Adrenal gland (tissue), 12 donors: Measurements from ENCODE around the gene PSMD12. TPM values are rescaled to one million over a fixed set of nuclear protein-coding genes. Genes with fewer than 3 reads are reported as not detected.

Experiments
- DNase-seq, 7 donors: peaks; one replicate each; pipeline ENCODE4 v3.0.0-alpha.2; 2019 to 2020
- H3K27ac ChIP-seq, 5 donors: fragments of 200-600 bp; sonication (generic) in 4 of 5; 1 replicate in 3 of 5; 2 replicates in 2 of 5; pipeline versions ENCODE4 v1.5.1 to v1.8.0; 2016 to 2020; ENCODE audit warnings: mild to moderate bottlenecking in 1 of 5
- H3K27me3 ChIP-seq: fragments of 200-600 bp; 2 replicates; pipeline ENCODE4 v1.8.0; 2021
- H3K36me3 ChIP-seq, 2 donors: fragments of 200-600 bp; replicated peaks in 1 of 2; 1 replicate in 1 of 2; 2 replicates in 1 of 2; pipeline versions ENCODE4 v1.5.1 to v1.8.0; 2018 to 2022
- H3K4me1 ChIP-seq, 2 donors: fragments of 200-600 bp; replicated peaks in 1 of 2; 1 replicate in 1 of 2; 2 replicates in 1 of 2; pipeline versions ENCODE4 v1.5.1 to v1.8.0; 2018 to 2021
- H3K4me3 ChIP-seq, 4 donors: fragments of 200-600 bp; sonication (generic) in 3 of 4; one replicate each; pipeline ENCODE4 v1.5.1; 2016 to 2018
- H3K9me3 ChIP-seq, 3 donors: fragments of 200-600 bp; sonication (generic) in 1 of 3; replicated peaks in 1 of 3; 1 replicate in 2 of 3; 2 replicates in 1 of 3; pipeline versions ENCODE4 v1.5.1 to v1.8.0; 2016 to 2021
- POLR2A ChIP-seq, 2 donors: fragments of 450-650 bp; IDR thresholded peaks; one replicate each; pipeline ENCODE4 v1.6.1; 2017; ENCODE audit warnings: antibody characterized with exemption in 2 of 2, mild to moderate bottlenecking in 2 of 2, moderate library complexity in 1 of 2
- WGBS, 4 donors: extraction: QIAGEN DNeasy Blood & Tissue Kit in 2 of 4; methylation state at CpG; one replicate each; pipeline versions ENCODE4 v1.1.5 to v1.1.7; 2013 to 2017; 5-methylcytosine and 5-hydroxymethylcytosine counted together
- intact Hi-C, 2 donors: fragments of 100-400 bp; cut with DNase I; formaldehyde crosslinking; loops; one replicate each; pipeline versions ENCODE4 v1.14.1 to v1.15.0; 2022 to 2023
- polyA plus RNA-seq, 3 donors: library from polyadenylated mRNA; stranded (reverse); fragments of 200-250 nt in 2 of 3; fragments of 350-450 nt in 1 of 3; fragmentation: Illumina TruSeq in 1 of 3; extraction: RNeasy Lipid Tissue Mini Kit (QIAGEN cat#74804) in 1 of 3; gene quantifications; one replicate each; pipeline ENCODE4 v1.2.3, GENCODE V29; 2013 to 2014
- total RNA-seq, 9 donors: library from RNA; depleted of rRNA in 4 of 9; stranded (reverse); fragments of >200 nt in 4 of 9; fragments of 120-200 nt in 1 of 9; fragmentation: NEBNext Ultra II Directional in 1 of 9; extraction: Animal tissue kit (Norgen Biotek cat#: 25700) in 1 of 9; gene quantifications; one replicate each; pipeline versions ENCODE4 v1.1.0 to v1.2.4, GENCODE V29; 2013 to 2023
- TF ChIP-seq, protein P1 (sequence below), 6 experiments: fragments of 450-650 bp in 4 of 6; fragments of 200-600 bp in 2 of 6; sonication (generic) in 1 of 6; IDR thresholded peaks; 1 replicate in 5 of 6; 2 replicates in 1 of 6; pipeline versions ENCODE4 v1.5.1 to v1.8.0; 2016 to 2021; ENCODE audit warnings: antibody characterized with exemption in 6 of 6, mild to moderate bottlenecking in 2 of 6, moderate library complexity in 1 of 6
- donor health status: healthy with polysubstance abuse.
- donor health status: Bipolar disorder and iron deficiency.
- donor health status: DM: yes; HTN: yes; CAD: no.
- donor health status: DM: no; HTN: no; CAD: no.
- donor health status: DM: no; HTN: no; CAD: no.
- donor health status: DM: yes; HTN: yes; CAD: no.

Gene PSMD12
- total and polyA plus RNA-seq, 12 donors: 19.7 to 163 (median 38.3) TPM

DNA sequence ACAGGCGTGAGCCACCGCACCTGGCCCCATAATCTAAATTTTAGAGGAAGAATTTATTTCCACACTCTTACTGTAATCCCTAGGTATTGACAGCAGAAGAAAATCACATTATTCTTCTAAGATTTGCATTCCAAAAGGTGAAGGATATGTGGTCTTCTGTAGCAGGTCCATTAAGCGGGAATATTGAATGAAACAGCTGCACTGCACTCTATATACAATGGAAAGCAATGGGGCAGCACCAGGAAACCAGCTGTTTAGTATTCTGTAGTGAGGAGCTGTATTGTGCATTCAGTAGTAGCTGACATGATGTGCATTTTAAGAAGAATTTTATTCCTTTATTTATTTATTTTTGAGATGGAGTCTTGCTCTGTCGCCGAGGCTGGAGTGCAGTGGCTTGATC, 49.6 kb downstream of the PSMD12 start:
- no peak for DNase-seq

DNA sequence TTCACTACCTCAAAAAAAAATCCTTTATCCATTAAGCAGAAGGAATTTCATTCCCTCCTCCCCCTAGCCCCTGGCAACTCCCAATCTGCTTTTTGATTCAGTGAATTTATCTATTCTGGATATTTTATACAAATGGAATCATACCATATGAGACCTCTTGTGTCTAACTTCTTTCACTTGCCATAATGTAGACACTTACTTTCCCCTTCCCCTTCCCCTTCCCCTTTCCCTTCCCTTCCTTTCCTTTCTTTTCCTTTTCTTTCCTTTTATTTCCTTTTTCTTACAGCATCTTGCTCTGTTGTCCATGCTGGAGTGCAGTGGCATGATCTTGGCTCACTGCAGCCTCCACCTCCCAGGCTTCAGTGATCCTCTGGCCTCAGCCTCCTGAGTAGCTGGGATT, 50.5 kb downstream of the PSMD12 start:
- Histone ChIP-seq H3K36me3 (no peaks in the 10 kb centered on the region), H3K4me1 (peaks cover 0 to 7% of the 10 kb centered on the region in 2 donors), H3K27ac (no peak overlapping the region), H3K9me3 (no peaks in the 10 kb centered on the region), H3K27me3 (no peaks in the 10 kb centered on the region), H3K4me3 (no peak overlapping the region)
- TF ChIP-seq, protein P1, sequence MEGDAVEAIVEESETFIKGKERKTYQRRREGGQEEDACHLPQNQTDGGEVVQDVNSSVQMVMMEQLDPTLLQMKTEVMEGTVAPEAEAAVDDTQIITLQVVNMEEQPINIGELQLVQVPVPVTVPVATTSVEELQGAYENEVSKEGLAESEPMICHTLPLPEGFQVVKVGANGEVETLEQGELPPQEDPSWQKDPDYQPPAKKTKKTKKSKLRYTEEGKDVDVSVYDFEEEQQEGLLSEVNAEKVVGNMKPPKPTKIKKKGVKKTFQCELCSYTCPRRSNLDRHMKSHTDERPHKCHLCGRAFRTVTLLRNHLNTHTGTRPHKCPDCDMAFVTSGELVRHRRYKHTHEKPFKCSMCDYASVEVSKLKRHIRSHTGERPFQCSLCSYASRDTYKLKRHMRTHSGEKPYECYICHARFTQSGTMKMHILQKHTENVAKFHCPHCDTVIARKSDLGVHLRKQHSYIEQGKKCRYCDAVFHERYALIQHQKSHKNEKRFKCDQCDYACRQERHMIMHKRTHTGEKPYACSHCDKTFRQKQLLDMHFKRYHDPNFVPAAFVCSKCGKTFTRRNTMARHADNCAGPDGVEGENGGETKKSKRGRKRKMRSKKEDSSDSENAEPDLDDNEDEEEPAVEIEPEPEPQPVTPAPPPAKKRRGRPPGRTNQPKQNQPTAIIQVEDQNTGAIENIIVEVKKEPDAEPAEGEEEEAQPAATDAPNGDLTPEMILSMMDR (IDR thresholded peaks at IDR 0.05): no peak
- no peak for TF ChIP-seq POLR2A (IDR thresholded peaks at IDR 0.05)
- DNase-seq: no peak
- intact Hi-C loops: no loop called here

More for the DNA sequence above, 49.6 kb downstream of the PSMD12 start:
- Histone ChIP-seq H3K4me3 (no peak overlapping the region), H3K27me3 (no peaks in the 10 kb centered on the region), H3K36me3 (no peaks in the 10 kb centered on the region), H3K9me3 (no peaks in the 10 kb centered on the region), H3K4me1 (peaks cover 0 to 7% of the 10 kb centered on the region in 2 donors), H3K27ac (no peak overlapping the region)
- 88 to 95% (median 91%) methylated on average over 5 of the region's 5 CpGs for WGBS, 4 donors
- intact Hi-C loops: no loop called here
- TF ChIP-seq POLR2A (IDR thresholded peaks at IDR 0.05): no peak
- TF ChIP-seq, protein P1 (IDR thresholded peaks at IDR 0.05): no peak

DNA sequence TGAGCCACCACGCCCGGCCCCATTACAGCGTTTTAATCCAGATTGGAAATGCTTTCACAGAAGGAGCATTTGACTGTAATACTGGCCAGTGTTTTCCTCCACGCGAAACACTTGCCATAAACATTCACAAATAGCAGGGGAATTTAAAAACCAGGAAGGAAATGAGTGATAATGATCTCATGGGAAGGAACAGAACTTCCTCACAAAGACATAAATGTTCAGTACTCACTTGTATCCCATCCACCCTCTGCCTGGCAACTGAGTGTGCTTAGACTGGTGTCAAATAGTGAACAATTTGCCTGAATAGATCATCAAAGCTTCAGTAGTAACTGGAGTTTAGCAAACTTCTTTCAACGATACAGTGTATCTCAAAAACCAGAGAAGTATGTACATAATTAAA, 54.1 kb downstream of the PSMD12 start:
- no peaks in the 10 kb centered on the region for H3K36me3 ChIP-seq
- no peaks in the 10 kb centered on the region for H3K9me3 ChIP-seq
- peak in 1 of 7 donors; percentile 16 for DNase-seq
- WGBS, 4 donors: 62 to 71% (median 67%) methylated on average over 6 of the region's 6 CpGs
- H3K4me1 ChIP-seq: peaks cover 0 to 7% of the 10 kb centered on the region in 2 donors
- peak overlapping the region in 1 of 5 donors; percentile 53 for H3K27ac ChIP-seq
- H3K27me3 ChIP-seq: no peaks in the 10 kb centered on the region
- no peak overlapping the region for H3K4me3 ChIP-seq
- intact Hi-C loops: no loop called here
- no peak for TF ChIP-seq POLR2A (IDR thresholded peaks at IDR 0.05)
- TF ChIP-seq, protein P1 (IDR thresholded peaks at IDR 0.05): no peak

DNA sequence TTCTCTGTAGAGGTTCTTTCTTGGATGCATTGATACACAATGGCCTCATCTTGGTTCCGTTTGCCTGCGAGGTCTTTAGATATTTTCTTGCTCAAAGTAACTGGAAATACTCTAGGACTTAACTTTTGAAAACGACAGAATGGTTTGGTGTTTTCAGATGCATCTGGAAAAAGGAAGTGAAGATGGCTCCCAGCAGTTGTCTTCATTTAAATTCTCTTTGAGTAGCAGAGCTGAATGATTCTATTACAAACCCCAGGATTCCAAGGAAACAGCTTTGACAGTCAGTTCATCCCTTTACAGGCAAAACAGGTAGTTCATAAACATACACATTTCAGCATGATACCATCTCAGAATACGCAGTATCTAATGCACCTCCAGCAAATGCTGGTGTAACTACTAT, 54.8 kb downstream of the PSMD12 start:
- intact Hi-C loops: no loop called here
- Histone ChIP-seq H3K36me3 (no peaks in the 10 kb centered on the region), H3K27ac (no peak overlapping the region), H3K4me3 (no peak overlapping the region), H3K27me3 (no peaks in the 10 kb centered on the region), H3K4me1 (peaks cover 0 to 7% of the 10 kb centered on the region in 2 donors), H3K9me3 (no peaks in the 10 kb centered on the region)
- TF ChIP-seq POLR2A (IDR thresholded peaks at IDR 0.05): no peak
- TF ChIP-seq, protein P1 (IDR thresholded peaks at IDR 0.05): no peak
- DNase-seq: no peak
- WGBS, 4 donors: 65 to 78% (median 75%) methylated on average over 4 of the region's 4 CpGs
